Measurements from ENCODE around the gene HRH2. TPM values are rescaled to one million over a fixed set of nuclear protein-coding genes. Genes with fewer than 3 reads are reported as not detected.

The HRH2 gene
- total and polyA plus RNA-seq, 9 of the 15 experiments (the other 6 are each of a cell fraction or from before 2014, with no cell fraction given) = 0.04 TPM; not detected in 8

DNA sequence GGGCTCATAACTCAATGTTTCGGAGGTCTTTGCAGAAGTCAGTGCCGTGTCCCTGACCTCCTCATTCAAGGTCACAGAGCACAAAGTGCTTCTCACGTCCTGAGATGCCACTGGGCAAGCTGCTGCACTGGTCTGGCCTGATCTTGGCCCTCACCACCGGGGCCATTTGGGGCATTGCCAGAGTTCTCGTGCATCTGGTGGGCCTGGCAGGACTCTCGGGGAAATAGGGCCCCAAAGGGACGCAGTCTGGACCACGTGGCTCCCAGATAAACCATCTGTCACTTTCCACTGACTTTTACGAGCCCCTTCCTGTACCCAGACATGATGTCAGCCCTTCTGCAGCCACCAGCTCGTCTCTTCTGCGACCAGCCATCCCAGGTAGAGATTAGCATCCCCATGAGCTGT is 54.8 kb downstream of the HRH2 start:
- no TSS peak for BruUV-seq (replicated peaks)
- no peak for FAIRE-seq
- no peaks in the 10 kb centered on the region for H3K36me3 ChIP-seq (ENCODE audit: control insufficient read depth, insufficient read depth, low read length)
- in situ Hi-C loops (cut with MboI) (no loop called here), intact Hi-C loops (cut with micrococcal nuclease) (no loop called here)
- no peak for ATAC-seq
- H4K20me1 ChIP-seq (replicated peaks; ENCODE audit: control insufficient read depth, insufficient read depth, low read length) = no peaks in the 10 kb centered on the region; the same call in 1 of the 2 replicates
- CTCF ChIA-PET (ENCODE audit: low intra/inter-chr PET ratio) = no interaction called here
- H3K79me2 ChIP-seq (ENCODE audit: control insufficient read depth, insufficient read depth, low read length) = no peaks in the 10 kb centered on the region
- no peaks in the 10 kb centered on the region for H3K4me1 ChIP-seq (replicated peaks in 1 of 2; ENCODE audit: control insufficient read depth in 2 of 2, insufficient read depth in 2 of 2, low read length in 2 of 2)
- H3K9ac ChIP-seq (ENCODE audit: insufficient read depth in 1 of 2, low read depth in 2 of 2, low read length in 2 of 2) = no peak overlapping the region
- POLR2A ChIA-PET = interaction anchor here (0.7 to 1.1 kb wide), 2 partner anchors 142 to 805 kb away, joined by 3 to 6 read pairs; no protein-coding TSS in a partner anchor
- 3% methylated on average over 10 of the region's 11 CpGs for WGBS (ENCODE audit: insufficient coverage, low coverage, missing lambda C conversion rate)
- no peak overlapping the region for H3K27ac ChIP-seq (ENCODE audit: extremely low read depth, low read depth, low read length)
- H3K9me1 ChIP-seq (ENCODE audit: control insufficient read depth, insufficient read depth, low read length) = no peaks in the 10 kb centered on the region
- H2AFZ ChIP-seq (ENCODE audit: low read depth, low read length) = no peak overlapping the region
- no peak for DNase-seq (ENCODE audit: extremely low read depth in 1 of 4, low spot score in 3 of 4)
- no peak overlapping the region for H3K4me2 ChIP-seq (ENCODE audit: insufficient read depth, low read length)
- H3K9me3 ChIP-seq (replicated peaks; ENCODE audit: control insufficient read depth, insufficient read depth, low read depth, low read length) = no peaks in the 10 kb centered on the region
- peaks cover 9 to 58% of the 10 kb centered on the region in 2 experiments for H3K27me3 ChIP-seq (ENCODE audit: control insufficient read depth in 2 of 2, insufficient read depth in 2 of 2, low read length in 2 of 2)
- H3K4me3 ChIP-seq = no peak overlapping the region
- no peak for TF ChIP-seq PTRF (tag; IDR thresholded peaks at IDR 0.05)
- no peak for TF ChIP-seq GTF2F1 (IDR thresholded peaks at IDR 0.05; ENCODE audit: low read depth, low read length)
- no peak for TF ChIP-seq ZNF707 (CRISPR knock-in tag; conservative IDR thresholded peaks at IDR 0.05)
- TF ChIP-seq NFE2L1 (tag; IDR thresholded peaks at IDR 0.05; ENCODE audit: borderline replicate concordance, low read depth) = no peak
- no peak for TF ChIP-seq KLF10 (CRISPR knock-in tag; IDR thresholded peaks at IDR 0.05)
- no peak for TF ChIP-seq TOE1 (IDR thresholded peaks at IDR 0.05; ENCODE audit: borderline replicate concordance)
- no peak for TF ChIP-seq TOE1 (CRISPR knock-in tag; IDR thresholded peaks at IDR 0.05; ENCODE audit: borderline replicate concordance, low read depth)
- no peak for TF ChIP-seq ZNF232 (CRISPR knock-in tag; IDR thresholded peaks at IDR 0.05)
- no peak for TF ChIP-seq HDAC6 (IDR thresholded peaks at IDR 0.05; ENCODE audit: low read depth, low read length)
- TF ChIP-seq PHF8 (IDR thresholded peaks at IDR 0.05; ENCODE audit: borderline replicate concordance, low read length) = no peak
- TF ChIP-seq MYBL2 (IDR thresholded peaks at IDR 0.05; ENCODE audit: low read depth) = no peak
- no peak for TF ChIP-seq MYBL2 (CRISPR knock-in tag; IDR thresholded peaks at IDR 0.05; ENCODE audit: borderline replicate concordance)
- TF ChIP-seq ILK (tag; IDR thresholded peaks at IDR 0.05; ENCODE audit: borderline replicate concordance, low read depth) = no peak
- no peak for TF ChIP-seq HOXB6 (CRISPR knock-in tag; IDR thresholded peaks at IDR 0.05; ENCODE audit: borderline replicate concordance)
- TF ChIP-seq, protein P1, sequence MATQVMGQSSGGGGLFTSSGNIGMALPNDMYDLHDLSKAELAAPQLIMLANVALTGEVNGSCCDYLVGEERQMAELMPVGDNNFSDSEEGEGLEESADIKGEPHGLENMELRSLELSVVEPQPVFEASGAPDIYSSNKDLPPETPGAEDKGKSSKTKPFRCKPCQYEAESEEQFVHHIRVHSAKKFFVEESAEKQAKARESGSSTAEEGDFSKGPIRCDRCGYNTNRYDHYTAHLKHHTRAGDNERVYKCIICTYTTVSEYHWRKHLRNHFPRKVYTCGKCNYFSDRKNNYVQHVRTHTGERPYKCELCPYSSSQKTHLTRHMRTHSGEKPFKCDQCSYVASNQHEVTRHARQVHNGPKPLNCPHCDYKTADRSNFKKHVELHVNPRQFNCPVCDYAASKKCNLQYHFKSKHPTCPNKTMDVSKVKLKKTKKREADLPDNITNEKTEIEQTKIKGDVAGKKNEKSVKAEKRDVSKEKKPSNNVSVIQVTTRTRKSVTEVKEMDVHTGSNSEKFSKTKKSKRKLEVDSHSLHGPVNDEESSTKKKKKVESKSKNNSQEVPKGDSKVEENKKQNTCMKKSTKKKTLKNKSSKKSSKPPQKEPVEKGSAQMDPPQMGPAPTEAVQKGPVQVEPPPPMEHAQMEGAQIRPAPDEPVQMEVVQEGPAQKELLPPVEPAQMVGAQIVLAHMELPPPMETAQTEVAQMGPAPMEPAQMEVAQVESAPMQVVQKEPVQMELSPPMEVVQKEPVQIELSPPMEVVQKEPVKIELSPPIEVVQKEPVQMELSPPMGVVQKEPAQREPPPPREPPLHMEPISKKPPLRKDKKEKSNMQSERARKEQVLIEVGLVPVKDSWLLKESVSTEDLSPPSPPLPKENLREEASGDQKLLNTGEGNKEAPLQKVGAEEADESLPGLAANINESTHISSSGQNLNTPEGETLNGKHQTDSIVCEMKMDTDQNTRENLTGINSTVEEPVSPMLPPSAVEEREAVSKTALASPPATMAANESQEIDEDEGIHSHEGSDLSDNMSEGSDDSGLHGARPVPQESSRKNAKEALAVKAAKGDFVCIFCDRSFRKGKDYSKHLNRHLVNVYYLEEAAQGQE (IDR thresholded peaks at IDR 0.05; ENCODE audit: borderline replicate concordance) = no peak
- TF ChIP-seq, protein P1 (CRISPR knock-in tag; IDR thresholded peaks at IDR 0.05; ENCODE audit: low read depth) = no peak
- no peak for TF ChIP-seq WHSC1 (IDR thresholded peaks at IDR 0.05; ENCODE audit: low read length)
